ENCODE data around the gene GART. TPM values are rescaled to one million over a fixed set of nuclear protein-coding genes. Genes with fewer than 3 reads are reported as not detected.

GART gene
- polyA plus RNA-seq, 2 of the 4 experiments (the other 2 are of a cell fraction) = 42.3 to 70.2 TPM

DNA sequence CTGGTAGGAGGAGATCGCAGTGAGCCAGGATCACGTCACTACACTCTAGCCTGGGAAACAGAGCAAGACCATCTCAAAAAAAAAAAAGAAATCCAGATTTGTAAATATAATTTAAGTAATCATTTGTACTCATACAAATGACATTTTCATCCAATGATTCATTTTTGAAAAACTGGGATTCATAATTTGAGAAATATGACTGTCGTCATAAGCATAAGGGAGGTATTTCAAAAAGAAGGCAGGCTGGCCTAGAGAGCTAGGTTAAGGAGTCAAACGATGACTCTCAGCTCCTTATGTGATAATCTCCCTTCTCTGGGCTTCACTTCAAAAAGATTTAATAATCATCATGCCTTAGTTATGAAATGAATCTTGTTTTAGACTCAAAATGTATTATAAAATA, 2.3 kb downstream of the GART start:
- WGBS (ENCODE audit: missing lambda C conversion rate) = 92% methylated on average over 4 of the region's 4 CpGs
- peak overlapping the region; percentile 90; the same call in 2 of the 3 replicates for H3K4me2 ChIP-seq
- H3K4me3 ChIP-seq = no peak overlapping the region
- H3K4me1 ChIP-seq = peaks cover 12% of the 10 kb centered on the region
- ChIA-PET CTCF (no interaction called here), POLR2A (no interaction called here)
- no peak overlapping the region for H3K27ac ChIP-seq
- no peak for ATAC-seq
- no peak for TF ChIP-seq ZNF302 (CRISPR knock-in tag; IDR thresholded peaks at IDR 0.05)
- TF ChIP-seq HEYL (CRISPR knock-in tag; IDR thresholded peaks at IDR 0.05) = no peak
- no peak for TF ChIP-seq KDM1A (IDR thresholded peaks at IDR 0.05; ENCODE audit: low read depth)
- no peak for TF ChIP-seq POLR2A (IDR thresholded peaks at IDR 0.05; ENCODE audit: low read length)
- TF ChIP-seq JUN (IDR thresholded peaks at IDR 0.05) = no peak
- TF ChIP-seq RFX5 (IDR thresholded peaks at IDR 0.05) = no peak
- no peak for TF ChIP-seq MYC (IDR thresholded peaks at IDR 0.05; ENCODE audit: borderline replicate concordance, low read length)
- TF ChIP-seq, protein P1, sequence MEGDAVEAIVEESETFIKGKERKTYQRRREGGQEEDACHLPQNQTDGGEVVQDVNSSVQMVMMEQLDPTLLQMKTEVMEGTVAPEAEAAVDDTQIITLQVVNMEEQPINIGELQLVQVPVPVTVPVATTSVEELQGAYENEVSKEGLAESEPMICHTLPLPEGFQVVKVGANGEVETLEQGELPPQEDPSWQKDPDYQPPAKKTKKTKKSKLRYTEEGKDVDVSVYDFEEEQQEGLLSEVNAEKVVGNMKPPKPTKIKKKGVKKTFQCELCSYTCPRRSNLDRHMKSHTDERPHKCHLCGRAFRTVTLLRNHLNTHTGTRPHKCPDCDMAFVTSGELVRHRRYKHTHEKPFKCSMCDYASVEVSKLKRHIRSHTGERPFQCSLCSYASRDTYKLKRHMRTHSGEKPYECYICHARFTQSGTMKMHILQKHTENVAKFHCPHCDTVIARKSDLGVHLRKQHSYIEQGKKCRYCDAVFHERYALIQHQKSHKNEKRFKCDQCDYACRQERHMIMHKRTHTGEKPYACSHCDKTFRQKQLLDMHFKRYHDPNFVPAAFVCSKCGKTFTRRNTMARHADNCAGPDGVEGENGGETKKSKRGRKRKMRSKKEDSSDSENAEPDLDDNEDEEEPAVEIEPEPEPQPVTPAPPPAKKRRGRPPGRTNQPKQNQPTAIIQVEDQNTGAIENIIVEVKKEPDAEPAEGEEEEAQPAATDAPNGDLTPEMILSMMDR (IDR thresholded peaks at IDR 0.05) = no peak
- no peak for TF ChIP-seq EP300 (IDR thresholded peaks at IDR 0.05)
- TF ChIP-seq TP53 (CRISPR knock-in tag; IDR thresholded peaks at IDR 0.05) = no peak
- no peak for TF ChIP-seq NFE2L2 (conservative IDR thresholded peaks at IDR 0.05; ENCODE audit: low read length)
- TF ChIP-seq, protein P2, sequence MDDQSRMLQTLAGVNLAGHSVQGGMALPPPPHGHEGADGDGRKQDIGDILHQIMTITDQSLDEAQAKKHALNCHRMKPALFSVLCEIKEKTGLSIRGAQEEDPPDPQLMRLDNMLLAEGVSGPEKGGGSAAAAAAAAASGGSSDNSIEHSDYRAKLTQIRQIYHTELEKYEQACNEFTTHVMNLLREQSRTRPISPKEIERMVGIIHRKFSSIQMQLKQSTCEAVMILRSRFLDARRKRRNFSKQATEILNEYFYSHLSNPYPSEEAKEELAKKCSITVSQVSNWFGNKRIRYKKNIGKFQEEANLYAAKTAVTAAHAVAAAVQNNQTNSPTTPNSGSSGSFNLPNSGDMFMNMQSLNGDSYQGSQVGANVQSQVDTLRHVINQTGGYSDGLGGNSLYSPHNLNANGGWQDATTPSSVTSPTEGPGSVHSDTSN (IDR thresholded peaks at IDR 0.05) = no peak
- DNase-seq (ENCODE audit: low read depth in 1 of 2, low spot score in 1 of 2) = no peak
- FAIRE-seq = no peak
- no peaks in the 10 kb centered on the region for H3K9me3 ChIP-seq

DNA sequence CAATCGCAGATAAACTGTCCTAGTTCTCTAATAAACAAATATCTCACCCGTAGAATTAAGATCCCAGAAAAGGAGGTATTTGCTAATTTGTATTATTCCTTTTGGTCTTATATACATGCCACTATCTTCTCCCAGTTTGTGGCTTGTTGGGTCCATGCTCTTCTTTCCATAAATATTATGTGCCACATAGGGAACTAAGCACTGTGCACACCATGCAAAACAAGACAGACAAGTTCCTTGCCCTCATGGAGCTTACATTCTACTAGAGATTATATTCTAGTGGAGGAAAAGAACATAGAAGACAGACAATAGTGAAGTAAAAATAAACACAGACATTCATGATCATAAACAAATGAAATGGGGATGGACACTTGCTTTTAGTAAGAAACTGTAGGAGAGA, 4.7 kb downstream of the GART start:
- Histone ChIP-seq H3K27ac (no peak overlapping the region), H3K4me3 (no peak overlapping the region), H3K9me3 (no peaks in the 10 kb centered on the region), H3K4me1 (peaks cover 12% of the 10 kb centered on the region), H3K4me2 (no peak overlapping the region)
- 98% methylated on average over 2 of the region's 2 CpGs for WGBS (ENCODE audit: missing lambda C conversion rate)
- ChIA-PET CTCF (no interaction called here), POLR2A (no interaction called here)
- ATAC-seq (no peak), DNase-seq (ENCODE audit: low read depth in 1 of 2, low spot score in 1 of 2) (no peak), FAIRE-seq (no peak)
- TF ChIP-seq FOXS1 (CRISPR knock-in tag; IDR thresholded peaks at IDR 0.05) (no peak), CHD2 (IDR thresholded peaks at IDR 0.05; ENCODE audit: low read length, partially characterized antibody) (no peak), FOSB (CRISPR knock-in tag; IDR thresholded peaks at IDR 0.05) (no peak), POLR2AphosphoS2 (conservative IDR thresholded peaks at IDR 0.05; ENCODE audit: low read length) (no peak), HOXB5 (CRISPR knock-in tag; IDR thresholded peaks at IDR 0.05) (no peak), HEYL (CRISPR knock-in tag; IDR thresholded peaks at IDR 0.05) (no peak), TFCP2L1 (CRISPR knock-in tag; IDR thresholded peaks at IDR 0.05) (no peak), JUN (IDR thresholded peaks at IDR 0.05) (no peak), EHMT2 (IDR thresholded peaks at IDR 0.05; ENCODE audit: low read depth) (no peak)
- TF ChIP-seq, protein P3, sequence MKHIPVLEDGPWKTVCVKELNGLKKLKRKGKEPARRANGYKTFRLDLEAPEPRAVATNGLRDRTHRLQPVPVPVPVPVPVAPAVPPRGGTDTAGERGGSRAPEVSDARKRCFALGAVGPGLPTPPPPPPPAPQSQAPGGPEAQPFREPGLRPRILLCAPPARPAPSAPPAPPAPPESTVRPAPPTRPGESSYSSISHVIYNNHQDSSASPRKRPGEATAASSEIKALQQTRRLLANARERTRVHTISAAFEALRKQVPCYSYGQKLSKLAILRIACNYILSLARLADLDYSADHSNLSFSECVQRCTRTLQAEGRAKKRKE (CRISPR knock-in tag; IDR thresholded peaks at IDR 0.05; ENCODE audit: low read depth) = no peak
- TF ChIP-seq, protein P4, sequence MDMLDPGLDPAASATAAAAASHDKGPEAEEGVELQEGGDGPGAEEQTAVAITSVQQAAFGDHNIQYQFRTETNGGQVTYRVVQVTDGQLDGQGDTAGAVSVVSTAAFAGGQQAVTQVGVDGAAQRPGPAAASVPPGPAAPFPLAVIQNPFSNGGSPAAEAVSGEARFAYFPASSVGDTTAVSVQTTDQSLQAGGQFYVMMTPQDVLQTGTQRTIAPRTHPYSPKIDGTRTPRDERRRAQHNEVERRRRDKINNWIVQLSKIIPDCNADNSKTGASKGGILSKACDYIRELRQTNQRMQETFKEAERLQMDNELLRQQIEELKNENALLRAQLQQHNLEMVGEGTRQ (IDR thresholded peaks at IDR 0.05) = no peak
- TF ChIP-seq, protein P5, sequence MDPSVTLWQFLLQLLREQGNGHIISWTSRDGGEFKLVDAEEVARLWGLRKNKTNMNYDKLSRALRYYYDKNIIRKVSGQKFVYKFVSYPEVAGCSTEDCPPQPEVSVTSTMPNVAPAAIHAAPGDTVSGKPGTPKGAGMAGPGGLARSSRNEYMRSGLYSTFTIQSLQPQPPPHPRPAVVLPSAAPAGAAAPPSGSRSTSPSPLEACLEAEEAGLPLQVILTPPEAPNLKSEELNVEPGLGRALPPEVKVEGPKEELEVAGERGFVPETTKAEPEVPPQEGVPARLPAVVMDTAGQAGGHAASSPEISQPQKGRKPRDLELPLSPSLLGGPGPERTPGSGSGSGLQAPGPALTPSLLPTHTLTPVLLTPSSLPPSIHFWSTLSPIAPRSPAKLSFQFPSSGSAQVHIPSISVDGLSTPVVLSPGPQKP (IDR thresholded peaks at IDR 0.05; ENCODE audit: low read depth, low read length) = no peak

Measured in A549 (cell line).